GM18507 (cell line): ENCODE measurements around the gene KIF13A.
"Not testable (repeated sequence)": the region's sequence is repeated elsewhere in the genome, so short reads cannot be mapped to it uniquely, and the experiment has no call there.

Source experiments
- DNase-seq: peaks from one replicate; pipeline ENCODE4 v3.0.0; 2011; ENCODE audit warnings: low read depth; ENCODE audit not compliant: insufficient read length; ENCODE audit errors: extremely low spot score
- FAIRE-seq: peaks from 2 replicates; lab custom pipeline; 2011; peaks lifted over from hg19 to GRCh38; lab: Jason Lieb, UNC

The KIF13A gene

DNA sequence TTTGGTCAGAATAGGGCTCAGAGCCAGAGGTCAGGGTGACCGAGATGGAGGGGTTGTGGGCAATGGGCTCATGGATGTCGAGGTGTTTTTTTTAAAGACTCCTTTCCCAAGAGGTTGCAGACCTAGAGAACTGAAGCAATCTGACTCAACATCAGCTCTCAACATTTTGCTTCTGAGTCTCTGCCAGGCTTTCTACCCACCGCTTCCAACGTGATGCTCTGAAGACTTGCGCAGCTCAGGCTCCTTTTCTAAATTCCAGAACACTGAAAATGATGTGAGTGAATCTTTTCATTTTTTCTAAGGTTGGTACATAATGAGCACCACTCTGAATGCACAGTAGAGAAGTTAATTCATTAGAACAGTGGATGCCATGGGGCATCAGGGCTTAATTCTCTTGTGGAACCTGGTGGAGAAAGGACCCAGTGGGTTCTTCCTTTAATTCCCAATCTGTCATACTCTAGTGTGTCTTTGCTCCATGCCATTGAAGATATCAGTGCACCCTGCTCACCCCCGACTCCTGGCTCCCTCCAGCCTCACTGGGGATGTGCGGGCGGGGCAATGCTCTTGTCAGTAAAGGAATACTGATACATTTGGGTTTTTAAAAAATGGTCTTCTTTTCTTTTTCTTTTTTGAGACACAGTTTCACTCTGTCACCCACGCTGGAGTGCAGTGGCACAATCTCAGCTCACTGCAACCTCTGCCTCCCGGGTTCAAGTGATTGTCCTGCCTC is 17.0 kb upstream of the KIF13A start:
- DNase-seq: no peak
- FAIRE-seq: no peak

DNA sequence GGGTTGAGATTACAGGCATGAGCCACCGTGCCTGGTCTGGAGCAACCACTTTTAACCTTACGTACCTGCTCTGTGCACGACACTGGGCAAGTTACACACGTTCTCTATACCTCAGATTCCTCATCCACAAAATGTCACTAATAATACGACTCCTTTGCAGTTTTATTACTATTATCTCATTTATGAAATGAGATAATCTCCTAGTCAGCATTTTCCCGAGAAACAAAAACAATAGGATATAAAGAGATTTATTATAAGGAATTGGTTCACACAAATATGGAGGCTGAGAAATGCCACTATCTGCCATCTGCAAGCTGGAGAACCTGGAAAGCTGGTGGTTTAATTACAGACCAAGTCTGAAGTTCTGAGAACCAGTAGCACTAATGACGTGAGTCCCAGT is 12.0 kb upstream of the KIF13A start:
- DNase-seq (no peak), FAIRE-seq (no peak)

DNA sequence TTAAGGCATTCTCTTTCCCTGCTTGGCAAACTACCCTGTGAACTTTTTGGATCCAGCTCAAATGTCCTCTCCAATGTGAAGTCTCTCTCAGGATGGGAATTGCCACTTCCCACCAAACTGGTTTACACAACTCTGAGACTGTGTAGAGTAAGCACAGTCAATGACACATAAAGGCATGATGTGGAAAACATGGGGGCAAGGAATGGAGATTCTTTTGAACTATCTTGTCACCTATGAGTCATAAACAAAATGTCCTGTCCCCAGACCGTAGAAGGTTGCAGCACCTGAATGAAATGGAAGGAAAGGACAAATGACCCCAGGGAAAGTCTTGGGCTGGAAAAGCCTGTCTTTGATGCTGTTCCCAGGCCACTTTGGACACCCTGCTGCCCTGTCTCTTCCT is 11.0 kb upstream of the KIF13A start:
- FAIRE-seq (no peak), DNase-seq (no peak)

- FAIRE-seq (no peak), DNase-seq (no peak)
These were observed 10.6 kb upstream of the KIF13A start for GRCh38 chr6:17998003-17998402.

- DNase-seq: no peak
- no peak for FAIRE-seq
These were observed 8.0 kb upstream of the KIF13A start for GRCh38 chr6:17995414-17995813.

DNA sequence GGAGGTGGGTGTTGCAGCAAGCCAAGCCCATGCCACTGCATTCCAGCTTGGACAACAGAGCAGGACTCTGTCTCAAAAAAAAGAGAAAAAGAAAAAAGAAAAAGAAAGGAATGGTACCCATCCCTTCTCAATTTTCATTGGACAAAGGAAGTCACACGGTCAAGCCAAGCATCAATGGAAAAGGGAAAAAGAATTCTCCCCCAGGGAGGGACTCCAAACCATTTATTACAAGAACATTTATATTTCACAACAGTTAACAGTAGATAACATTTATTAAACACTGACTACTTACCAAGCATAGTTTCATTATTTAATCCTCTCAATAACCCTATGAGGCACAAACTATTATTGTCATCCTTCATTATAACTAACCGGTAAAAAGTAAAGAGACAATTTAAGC is 6.6 kb upstream of the KIF13A start:
- FAIRE-seq: no peak
- DNase-seq: no peak

- no peak for DNase-seq
- FAIRE-seq: no peak
These were observed 1.0 kb upstream of the KIF13A start for GRCh38 chr6:17988422-17988944.

DNA sequence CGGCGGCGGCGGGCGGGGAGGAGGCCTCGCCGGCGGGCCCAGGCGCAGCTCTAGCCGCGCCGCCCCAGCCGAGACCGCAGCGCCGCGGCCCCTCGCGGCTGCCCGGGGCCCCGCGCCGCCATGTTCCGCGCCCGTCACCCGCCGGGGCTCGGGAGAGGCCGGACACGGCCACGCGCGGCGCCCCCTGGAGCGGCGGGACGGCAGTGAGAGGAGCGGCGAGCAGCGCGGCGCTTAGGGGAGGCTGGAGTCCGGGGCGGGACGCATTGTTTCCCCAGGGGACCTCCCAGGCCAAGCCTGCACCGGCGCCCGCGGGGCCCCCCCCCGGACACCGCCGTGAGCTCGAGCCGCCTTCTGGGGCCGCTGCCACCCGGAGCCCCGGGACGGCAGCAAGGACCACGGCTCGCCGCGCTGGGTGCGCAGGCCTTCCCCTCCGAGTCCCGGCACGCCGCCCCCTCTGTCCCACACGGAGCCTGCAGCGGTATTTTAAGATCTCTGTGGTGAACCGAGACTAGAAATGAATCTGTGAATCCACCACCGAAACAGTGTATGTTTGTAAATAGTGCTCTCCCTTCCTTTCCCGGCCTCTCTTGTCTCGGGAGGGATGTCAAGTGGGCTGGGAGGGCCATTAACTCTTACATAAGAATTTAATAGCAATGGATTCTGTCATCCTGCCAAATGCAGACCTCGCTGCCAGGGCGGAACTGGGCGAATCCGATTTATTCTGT is 424 bp upstream of the KIF13A start:
- DNase-seq: no peak
- no peak for FAIRE-seq

- no peak for DNase-seq
- FAIRE-seq: no peak
These were observed 584 bp downstream of the KIF13A start for GRCh38 chr6:17986656-17987446.

DNA sequence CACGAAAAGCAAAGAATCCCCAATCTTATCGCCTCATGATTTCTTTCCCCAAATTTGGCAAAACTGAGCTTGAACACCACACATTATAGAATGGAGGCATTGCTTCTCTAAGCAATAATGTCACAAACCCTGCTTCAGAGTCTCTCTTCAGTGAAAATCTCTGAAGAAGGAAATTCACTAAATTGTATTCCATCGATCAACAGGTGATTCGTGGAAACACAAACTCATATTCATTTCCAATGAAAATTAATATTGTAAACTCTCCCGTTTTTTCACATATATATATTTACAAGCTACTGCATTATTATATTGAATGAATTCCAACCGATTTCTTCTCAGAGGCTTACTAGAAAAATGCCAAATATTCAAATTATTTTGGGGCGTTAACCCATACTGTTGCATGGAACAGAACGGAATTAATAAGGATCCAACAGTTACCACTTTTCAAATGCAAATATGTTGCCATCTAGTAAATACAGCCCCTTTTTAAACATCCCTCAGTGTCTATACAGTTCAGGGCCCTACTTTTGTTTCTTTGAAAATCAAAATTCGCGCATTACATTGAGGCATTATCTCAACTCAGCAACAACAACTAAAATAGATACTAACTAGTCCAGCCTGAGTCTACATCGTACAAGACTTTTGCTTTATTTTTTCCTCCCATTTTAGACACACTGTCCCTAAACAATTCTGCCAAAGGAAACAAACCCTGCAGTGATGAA is 1.3 kb downstream of the KIF13A start:
- no peak for FAIRE-seq

GRCh38 chr6:17984812-17985670 is 2.4 kb downstream of the KIF13A start:
- DNase-seq: no peak
- FAIRE-seq: no peak

More for the DNA sequence above, 1.3 kb downstream of the KIF13A start:
- DNase-seq: no peak

GRCh38 chr6:17984399-17984798 is 3.0 kb downstream of the KIF13A start:
- no peak for FAIRE-seq
- DNase-seq: no peak

DNA sequence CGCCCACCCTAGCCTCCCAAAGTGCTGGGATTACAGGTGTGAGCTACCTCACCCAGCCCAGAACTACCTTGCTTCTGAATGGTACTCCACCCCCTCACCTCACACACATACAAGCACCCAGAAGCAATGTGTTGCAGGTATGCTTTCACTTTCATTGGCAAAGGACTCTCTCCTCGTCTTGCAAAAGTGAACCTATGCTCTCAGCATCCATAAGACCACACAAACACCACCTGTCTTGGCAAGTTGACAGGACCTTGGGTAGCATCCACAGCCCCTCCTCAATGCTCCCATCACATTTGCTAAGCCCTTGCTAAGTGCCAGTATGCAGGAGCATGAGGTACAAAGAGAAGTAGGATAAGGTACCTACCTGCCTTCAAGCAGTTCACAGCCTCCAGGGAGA is 3.7 kb downstream of the KIF13A start:
- no peak for FAIRE-seq
- no peak for DNase-seq

DNA sequence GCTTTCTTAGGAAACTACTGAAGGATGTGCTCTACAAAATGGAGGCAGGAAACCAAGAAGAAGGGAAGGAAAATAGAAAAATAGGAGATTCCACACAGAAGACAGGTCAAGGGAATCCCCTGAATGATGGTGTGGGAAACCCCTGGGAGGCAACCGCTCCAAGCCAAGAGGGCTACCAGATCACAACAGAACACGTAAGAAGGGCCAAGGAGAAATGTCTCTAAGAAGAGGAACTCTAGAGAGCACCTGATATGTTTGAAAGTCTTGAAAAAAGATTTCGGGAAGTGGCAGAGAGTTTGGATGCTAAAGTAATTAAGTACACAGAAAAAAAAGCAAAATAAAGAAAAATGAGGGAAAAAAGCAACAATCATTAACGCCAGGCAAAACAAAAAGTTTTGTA is 7.1 kb downstream of the KIF13A start:
- FAIRE-seq: no peak
- DNase-seq: no peak

DNA sequence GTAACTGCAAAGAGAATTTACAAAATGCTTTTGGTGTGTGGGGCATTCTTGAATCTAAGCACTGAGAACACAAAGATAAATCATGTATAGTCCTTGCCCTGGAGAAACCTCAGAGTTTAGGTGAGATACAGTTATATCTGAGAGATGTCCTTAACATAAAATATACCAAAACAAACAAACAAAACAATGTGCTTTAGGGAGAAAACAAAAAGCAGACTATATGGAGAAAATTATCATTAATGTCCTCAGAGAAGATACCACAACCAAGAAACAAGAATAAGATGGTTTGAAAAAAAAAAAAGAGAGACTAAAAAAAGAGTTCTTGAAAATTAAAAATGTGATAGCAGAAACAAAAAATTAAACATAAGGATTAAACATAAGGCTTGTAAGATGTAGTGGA is 8.0 kb downstream of the KIF13A start:
- DNase-seq: no peak
- FAIRE-seq: no peak

DNA sequence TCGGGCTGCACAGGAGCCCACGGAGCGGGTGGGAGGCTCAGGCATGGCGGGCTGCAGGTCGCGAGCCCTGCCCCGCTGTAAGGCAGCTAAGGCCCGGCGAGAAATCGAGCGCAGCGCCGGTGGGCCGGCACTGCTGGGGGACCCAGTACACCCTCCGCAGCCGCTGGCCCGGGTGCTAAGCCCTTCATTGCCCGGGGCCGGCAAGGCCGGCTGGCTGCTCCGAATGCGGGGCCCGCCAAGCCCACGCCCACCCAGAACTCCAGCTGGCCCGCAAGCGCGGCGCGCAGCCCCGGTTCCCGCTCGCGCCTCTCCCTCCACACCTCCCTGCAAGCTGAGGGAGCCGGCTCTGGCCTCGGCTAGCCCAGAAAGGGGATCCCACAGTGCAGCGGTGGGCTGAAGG is 11.2 kb downstream of the KIF13A start:
- not testable (repeated sequence) for DNase-seq, FAIRE-seq

DNA sequence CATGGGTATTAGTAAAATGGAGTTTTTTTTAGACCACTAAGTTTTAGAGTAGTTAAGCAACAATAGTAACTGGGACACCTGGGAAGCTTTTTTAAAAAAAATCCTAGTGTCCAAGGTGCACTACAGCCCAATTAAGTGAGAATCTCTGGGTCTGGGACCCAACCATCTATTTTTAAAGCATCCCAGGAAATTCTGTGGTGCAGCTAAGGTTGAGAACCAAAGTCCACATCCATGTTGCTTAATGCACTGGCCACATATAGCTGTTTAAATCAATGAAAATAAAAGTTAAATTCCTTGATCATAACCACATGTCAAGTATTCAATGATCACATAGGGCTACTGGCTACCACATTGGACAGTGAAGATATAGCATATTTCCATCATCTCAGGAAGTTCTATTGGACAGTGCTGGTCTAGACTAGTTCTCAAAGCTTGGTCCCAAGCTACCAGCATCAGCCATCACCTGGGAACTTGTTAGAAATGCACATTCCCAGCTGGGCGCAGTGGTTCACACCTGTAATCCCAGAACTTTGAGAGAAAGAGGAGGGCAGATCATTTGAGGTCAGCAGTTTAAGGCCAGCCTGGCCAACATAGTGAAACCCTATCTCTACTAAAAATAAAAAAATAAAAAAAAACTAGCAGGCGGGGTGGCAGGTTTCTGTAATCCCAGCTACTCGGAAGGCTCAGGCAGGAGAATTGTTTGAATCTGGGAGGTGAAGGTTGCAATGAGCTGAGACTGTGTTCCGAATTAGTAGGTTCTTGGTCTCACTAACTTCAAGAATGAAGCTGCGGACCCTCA is 12.7 kb downstream of the KIF13A start:
- FAIRE-seq: no peak

More for the DNA sequence above, 12.7 kb downstream of the KIF13A start:
- no peak for DNase-seq
